NCI-H226 (cell line): Measurements from ENCODE around the gene CAPG.
"Not testable (repeated sequence)": the region's sequence is repeated elsewhere in the genome, so short reads cannot be mapped to it uniquely, and the experiment has no call there.

Experiments used
- DNase-seq: peaks from one replicate; pipeline ENCODE4 v3.0.0-alpha.2; 2015

CAPG gene

DNA sequence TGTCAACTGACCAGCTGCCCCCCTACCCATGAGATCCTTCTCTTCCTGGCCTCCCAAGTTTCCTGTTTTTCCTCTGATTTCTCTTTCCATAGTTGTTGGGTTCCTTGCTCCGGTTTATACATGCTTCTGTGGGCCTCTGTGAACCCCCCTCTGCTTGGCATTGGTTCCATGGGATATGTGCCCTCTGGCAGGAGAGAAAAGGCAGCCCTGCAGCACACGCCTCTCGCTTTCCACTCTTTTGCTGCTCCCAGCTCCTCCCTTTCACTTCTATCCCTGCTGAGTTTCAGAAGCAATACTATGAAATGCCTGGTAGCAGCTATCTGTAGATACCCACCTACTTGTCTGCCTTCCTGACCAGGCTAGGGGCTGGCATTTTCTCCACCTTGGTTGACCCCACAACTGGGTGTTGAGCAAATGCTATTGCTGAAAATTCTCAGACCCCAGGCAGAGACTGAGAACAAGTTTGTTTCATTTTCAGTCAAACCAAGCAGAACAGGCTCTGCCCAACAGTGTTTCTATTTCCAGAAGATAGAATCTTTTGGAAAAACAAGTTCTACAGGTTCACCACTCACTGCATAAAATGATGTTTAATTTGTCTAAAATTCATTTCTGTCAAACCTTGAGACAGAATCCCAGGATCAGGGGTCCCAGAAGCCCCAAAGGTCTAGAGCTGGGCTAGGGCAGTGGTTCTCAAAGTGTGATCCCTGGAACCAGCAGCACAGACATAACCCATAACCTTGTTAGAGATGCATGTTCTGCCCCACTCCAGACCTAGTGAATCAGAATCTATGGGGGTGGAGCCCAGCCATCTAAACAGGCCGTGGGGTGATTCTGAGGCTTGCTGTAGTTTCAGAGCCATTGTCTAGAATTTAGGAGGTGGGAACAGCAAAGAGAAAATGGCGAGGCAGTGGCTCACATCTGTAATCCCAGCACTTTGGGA, 13.4 kb downstream of the CAPG start:
- DNase-seq = no peak

DNA sequence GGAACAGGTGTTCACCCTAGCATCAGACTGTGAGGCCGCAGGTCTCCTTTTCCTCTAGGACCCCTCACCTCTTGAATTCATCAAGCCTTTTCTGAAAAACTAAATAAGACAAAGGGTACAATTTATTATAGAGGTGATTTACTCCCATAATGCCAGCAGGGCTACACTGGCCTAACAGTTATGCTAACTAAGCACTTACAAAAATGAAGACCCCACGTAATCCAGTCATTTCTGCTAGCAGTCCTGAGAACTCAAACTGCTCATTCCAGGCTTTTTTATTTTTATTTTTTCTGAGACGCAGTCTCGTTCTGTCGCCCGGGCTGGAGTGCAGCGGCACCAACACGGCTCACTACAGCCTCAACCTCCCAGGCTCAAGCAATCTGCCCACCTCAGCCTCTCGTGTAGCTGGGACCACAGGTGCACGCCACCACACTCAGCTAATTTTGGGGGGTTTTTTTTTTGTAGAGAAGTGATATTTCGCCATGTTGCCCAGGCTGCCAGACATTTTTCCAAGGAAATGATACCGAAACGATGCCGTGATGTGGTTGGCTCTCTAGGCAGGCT, 14.2 kb downstream of the CAPG start:
- no peak for DNase-seq

DNA sequence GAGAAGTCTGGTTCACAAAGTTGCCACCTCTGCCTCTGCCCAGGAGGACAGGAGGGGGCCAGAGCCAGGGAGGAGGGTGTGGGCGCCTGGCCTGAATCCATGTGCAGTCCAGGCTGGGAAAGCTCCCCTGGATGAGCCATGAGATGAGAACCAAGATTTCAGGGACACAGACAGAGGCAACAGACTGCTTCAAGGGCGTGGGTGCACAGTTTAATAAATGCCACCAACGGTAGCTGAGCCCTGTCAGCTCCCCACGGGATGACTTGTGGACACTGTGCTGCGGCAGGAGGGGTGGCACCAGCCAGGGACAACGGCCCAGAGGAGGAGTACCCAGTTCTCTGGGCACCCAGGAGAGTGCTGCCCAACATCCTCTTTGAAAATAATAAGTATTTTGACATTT, 15.2 kb downstream of the CAPG start:
- no peak for DNase-seq

DNA sequence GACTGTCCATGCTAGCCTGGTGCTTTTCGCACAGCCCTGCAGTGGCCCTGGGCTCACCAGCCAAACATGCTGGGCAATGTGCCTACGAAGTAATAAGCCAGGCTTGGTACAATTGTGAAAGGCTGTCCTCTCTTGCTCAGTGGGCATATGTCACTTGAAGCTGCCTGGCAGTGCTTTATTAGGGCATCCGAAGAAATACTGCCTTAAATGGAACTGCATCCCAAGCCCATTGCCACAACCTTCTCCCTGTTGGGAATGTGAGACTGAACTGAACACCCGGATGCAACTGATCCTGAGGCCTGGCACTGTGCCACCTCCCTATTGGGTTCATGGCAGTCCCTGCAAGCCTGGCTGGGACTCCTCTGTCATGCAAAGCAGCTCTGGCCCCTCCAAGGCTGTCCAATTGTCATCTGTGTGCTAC, 15.9 kb downstream of the CAPG start:
- no peak for DNase-seq

DNA sequence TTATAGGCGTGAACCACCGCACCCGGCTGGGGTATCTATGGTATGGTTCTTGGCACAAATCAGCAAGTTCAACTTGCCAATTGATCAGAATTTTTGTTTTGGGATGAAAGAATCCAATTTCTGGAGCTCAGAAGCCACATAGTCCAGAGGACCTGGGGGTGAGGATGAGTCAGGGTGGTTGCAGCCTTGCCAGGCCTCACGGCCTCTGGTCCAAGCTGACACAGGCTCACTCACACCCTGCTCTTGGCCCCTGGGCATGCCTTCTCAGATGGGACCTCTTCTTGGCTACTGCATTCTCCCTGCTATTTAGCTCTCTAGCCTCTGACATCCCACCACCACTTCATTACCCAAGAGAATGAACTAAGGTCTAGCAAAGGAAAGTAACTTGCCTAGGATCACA, 16.3 kb downstream of the CAPG start:
- no peak for DNase-seq

DNA sequence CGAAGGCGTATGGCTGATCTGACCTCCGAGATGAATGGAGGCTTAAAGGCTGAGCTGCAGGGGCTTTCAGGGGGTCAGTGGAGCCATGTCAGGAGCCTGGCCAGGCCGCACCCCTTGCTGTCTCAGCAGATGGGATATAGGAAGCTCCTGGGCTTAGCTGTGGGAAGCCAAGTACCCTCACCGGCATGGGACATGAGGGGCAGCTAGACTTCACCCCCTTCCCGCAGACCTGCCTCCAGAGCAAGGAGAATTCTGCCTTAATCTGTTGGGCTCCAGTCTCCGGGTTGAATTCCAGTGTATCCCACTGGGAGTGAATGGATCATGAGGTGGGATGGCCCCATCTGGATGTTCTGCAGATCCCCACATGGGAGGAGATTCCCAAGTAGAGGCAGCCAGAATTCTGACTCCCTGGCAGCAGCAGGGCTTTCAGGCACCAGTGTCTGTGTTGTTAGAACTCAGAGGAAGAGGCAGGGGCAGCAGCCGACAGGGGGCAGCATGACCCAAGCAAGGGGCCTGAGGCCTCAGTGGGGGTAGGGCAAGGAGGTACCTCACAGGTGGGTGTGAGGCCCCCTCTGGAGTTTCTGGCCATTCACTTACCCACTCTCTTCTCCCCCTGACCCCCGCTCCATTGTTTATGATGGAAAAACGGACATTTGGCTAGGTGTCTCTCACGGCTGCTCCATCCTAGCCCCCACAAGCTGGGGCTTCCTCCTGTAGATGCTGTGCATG, 19.1 kb downstream of the CAPG start:
- peak; percentile 12 for DNase-seq

DNA sequence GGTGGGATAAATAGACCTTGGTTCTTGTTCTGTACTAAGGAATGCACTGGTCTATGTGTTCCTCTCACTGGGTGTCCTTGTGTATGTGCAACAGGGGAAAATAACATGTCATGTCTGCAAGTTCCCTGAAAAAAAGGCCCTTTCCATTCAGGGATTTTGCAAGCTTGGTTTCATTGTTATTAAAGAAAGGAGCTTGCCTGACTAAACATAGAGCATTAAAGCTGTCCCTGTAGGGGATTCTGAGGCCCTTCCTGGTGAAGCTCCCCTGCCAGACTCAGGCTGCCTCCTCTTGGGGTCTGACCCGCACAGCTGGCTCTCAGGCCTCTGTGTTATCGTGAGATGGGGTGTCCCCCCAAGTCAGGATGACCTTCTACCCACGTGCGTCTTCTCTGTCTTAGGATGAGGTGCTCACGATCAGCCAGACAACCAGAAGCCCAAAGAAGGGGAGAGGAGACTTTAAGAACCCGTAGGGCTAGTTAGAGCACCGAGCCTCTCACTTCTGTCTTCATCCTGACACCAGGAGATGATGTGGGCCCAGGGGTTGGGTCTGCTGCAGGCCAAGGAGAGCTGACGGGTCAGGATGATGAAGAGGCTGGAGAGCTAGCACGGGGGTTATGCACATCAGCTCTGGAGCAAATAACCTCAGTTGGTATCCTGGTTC, 21.2 kb downstream of the CAPG start:
- DNase-seq = no peak

DNA sequence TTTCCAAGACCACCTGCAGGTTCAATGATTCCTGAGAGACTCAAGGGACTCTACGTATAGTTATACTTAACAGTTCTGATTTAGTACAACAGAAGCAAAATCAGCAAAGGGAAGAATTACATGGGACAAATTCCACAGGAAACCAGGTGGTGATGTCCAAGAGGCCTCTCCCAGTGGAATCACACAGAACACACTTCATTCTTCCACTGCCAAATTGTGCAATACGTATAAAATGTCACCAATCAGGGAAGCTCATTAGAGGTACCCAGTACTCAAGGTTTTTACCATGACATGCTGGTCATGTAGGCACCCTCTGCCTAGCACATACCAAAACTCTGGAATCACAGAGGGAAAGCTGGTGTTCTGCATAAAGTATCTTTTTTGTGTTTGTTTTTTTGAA, 22.4 kb downstream of the CAPG start:
- DNase-seq = no peak

DNA sequence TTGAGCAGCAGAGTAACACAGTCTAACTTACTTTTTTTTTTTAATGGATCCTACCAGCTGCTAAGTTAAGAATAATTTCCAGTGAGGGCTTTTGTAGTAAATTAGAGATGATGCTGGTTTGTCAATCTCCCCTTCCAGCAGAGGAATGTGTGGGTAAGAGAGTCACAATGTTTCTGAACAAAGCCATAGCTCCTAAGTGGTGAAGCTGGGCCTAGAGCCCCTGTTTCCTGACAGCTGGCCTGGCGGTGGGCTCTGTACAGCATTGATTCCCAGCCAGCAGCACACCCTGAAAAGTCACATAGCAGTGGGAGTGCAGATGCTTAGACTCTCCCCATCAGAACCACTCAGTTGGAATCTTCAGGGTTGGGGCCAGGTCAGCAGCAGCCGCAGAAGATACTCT, 24.4 kb downstream of the CAPG start:
- no peak for DNase-seq

DNA sequence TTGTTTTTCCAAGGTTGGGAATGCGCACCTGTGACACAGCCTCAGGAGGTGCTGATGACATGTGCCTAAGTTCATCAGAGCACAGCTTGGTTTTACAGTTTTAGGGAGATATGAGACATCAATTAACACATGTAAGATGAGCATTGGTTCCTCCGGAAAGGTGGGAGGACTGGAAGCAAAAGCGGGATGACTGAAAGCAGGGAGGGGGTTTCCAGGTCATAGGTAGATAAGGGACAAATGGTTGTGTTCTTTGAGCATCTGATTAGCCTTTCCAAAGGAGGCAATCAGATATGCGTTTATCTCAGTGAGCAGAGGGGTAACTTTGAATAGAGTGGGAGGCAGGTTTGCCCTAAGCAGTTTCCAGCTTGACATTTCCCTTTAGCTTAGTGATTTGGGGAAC, 26.3 kb downstream of the CAPG start:
- DNase-seq = no peak

DNA sequence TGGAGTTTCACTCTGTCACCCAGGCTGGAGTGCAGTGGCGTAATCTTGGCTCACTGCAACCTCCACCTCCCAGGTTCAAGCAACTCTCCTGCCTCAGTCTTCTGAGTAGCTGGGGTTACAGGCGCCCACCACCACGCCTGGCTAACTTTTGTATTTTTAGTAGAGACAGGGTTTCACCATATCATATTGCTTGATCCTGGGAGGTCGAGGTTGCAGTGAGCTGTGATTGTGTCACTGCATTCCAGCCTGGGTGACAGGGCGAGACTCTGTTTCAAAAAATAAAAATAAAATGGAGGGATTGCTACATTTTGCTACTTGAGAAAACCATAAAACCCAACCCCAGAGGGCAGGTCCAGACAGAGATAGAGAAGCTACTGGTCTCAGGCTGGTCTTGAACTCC, 27.0 kb downstream of the CAPG start:
- DNase-seq = not testable (repeated sequence)

DNA sequence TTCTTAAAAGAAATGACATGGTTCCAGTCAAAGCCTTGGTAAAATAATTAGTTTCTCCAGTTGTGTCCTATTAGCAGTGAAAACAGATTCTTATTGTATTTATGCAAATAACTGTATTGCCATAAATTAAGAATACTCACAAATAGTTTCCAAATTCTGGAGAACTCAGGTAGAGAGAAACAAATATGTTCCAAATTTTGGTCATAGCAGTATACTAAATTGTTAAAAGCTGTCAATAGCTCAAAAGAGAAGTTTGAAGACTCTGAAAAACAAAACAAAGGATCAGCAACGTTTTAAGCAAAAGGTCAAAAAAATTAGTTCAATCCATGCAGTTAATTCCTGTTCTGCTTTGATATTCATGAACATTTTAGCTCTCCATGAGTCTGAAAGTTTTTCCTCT, 30.1 kb downstream of the CAPG start:
- no peak for DNase-seq

DNA sequence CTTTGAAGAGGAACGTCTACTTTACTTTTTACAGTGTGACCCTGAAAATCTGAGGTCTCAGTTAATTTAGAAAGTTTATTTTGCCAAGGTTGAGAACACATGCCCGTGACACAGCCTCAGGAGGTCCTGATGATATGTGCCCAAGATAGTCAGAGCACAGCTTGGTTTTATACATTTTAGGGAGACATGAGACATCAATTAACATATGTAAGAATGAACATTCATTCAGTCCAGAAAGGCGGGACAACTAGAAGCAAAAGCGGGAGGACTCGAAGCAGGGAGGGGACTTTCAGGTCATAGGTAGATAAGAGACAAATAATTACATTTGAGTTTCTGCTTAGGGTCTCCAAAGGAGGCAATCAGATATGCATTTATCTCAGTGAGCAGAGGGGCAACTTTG, 31.9 kb downstream of the CAPG start:
- no peak for DNase-seq

DNA sequence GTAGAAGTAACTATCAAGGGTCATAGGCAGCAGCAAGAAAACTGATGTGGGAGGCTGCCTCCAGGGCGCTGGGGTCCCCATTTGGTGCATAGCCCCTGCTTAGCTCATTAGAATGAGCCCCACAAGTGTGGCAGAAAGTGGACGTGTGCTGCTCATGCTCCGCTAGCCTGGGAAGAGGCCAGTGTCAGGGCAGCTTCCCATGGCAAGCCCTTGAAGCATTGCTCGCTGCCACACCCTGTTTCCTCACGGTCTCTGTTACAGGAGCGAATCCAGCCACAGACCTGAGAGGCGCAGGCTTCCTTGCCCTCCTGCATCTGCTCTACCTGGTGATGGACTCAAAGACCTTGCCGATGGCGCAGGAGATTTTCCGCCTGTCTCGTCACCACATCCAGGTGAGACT, 33.1 kb downstream of the CAPG start:
- DNase-seq = no peak

DNA sequence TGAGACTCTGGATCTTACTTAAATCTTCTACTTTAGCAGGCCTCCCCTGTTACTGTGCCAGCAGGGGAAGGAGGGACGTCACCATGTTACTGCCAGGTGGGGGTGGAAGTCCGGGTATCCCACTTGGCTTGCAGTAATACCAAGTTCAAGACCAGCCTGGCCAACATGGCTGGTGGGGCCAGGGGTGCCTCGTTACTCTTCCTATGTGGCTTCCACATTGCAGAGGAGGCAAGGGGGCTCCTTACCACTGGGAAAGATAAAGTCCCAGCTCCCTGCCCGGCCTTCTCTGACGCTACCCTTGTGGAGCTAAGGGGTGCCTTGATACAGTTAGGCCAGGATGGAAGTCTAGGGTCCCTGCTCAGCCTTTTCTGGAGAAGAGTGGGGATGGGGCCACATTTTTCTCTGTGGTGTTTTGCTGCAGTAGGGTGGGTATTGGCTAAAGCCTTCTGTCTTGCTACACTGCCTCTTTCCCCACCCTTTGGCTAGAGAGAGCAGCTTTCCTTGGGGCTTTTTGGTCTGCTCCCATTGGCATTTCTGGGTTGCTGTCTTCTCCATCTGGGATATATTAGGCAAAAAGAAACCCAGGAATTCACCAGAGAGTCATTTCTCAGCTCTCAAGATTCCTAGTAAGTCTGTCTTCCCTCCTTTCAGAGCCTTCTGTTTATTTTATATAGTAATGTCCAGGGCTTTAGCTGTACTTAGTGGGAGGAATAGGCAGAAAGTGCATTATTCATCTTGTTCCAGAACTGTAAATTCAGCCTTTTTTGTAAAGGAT, 33.7 kb downstream of the CAPG start:
- DNase-seq = no peak

DNA sequence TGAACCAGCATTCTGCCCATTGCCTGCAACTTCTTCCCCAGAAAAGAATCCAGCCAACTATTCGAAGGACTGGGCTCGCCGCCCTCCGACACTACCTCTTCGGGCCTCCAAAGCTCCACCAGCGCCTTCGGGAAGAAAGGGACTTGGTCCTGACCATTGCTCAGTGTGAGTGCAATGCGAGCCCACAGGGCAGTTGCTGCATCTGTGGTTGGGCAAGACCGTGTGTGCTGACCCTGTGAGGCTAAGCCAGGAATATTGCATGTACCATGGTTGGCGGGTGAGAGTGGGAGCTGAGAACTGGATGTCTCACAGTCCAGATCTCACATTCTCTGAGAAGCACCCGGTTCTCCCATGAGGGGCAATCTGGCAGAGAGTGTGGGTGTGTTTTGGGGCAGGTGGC, 39.1 kb downstream of the CAPG start:
- no peak for DNase-seq

DNA sequence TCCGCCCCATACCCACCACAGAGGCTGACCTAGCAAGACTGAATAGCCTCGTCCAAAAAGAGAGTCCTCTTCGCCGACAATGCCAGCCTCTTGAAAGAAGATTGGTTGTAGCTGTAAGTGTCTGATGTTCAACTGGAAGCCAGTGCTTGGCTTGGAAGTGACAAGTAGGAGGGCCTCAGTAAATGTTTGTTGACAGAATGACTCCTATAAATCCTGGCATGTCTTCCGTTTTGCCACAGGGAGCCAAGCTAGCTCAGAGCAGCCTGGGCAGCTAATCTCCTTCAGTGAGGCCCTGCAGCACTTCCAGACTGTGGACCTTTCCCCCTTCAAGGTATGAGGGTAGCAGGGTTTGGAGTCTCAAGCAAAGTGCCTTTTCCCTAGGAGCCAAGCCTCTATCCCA, 40.7 kb downstream of the CAPG start:
- DNase-seq = no peak

DNA sequence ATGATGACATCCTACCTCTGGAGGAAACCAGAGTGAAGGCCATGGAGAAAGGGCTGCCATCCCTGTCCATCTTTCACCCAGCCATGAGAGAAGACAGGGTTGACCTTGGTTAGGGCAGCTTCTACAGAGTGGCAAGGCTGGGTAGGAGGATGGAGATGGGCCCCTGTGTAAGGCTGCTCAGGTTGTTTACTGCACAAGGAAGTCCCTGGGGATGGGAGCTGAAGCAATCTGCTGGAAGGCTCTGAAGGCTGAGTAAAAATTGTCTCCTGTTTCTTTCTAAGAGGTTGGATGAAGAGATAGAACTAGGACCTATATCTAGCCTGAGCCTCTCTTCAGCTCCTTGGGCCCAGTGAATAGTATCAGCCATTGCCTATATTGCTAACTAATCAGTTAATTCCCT, 41.2 kb downstream of the CAPG start:
- DNase-seq = no peak

DNA sequence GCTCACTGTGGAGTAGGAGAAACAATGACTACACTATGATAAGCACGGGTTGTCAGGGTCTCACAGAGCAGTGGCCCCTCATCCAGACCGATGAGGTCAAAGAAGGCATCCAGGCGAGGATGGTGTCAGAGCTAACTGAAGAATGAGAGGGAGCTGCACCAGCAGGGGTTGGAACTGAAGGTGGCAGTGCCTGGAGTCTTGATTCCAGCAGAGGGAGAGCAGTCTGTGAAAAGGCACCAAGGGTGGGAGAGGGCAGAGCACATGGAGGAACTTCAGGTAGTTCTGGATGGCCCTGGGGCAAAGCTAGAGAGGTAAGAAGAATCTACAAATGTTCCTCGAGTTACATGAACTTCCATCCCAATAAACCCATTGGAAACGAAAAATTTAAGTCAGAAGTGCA, 43.0 kb downstream of the CAPG start:
- no peak for DNase-seq

DNA sequence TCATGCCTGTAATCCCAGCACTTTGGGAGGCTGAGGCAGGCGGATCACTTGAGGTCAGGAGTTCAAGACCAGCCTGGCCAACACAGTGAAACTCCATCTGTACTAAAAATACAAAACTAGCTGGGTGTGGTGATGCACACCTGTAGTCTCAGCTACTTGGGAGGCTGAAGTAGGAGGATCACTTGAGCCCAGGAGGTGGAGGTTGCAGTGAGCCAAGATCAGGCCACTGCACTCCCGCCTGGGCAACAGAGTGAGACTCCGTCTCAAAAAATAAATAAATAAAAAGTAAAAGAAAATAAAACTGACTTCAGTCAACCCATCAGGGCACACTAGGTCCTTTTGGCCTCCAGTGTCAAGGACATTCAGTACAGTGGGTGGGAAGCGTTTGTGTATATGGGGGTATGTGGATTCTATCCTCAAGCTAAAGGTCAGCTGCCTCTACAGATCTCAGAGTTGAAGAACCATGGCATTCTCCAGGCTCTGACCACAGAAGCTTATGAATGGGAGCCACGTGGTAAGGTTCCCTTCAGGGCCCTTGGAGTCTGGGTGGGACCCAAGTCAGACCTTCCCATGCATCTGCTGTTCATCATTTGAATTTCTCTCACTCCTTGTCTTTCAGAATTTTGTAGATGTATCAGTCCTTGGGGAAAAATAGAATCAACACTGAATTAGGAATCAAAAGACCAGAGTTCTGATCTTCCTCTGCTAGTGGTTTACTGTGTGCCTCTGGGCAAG, 47.3 kb downstream of the CAPG start:
- not testable (repeated sequence) for DNase-seq

DNA sequence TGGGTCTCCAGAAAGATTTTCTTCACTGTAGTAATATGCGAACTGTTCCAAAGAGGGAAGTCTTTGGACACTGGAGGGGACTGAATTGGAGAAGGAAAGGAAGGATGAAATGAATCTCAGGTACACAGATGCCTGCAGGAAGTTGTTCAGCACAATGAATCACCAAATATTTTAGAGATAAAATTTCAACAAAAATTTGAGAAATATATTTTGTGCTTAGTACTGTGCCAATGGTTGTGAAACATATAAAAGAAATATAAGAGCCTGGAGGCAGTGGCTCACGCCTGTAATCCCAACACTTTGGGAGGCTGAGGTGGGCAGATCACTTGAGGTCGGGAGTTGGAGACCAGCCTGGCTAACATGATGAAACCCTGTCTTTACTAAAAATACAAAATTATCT, 52.4 kb downstream of the CAPG start:
- DNase-seq = peak; percentile 45

DNA sequence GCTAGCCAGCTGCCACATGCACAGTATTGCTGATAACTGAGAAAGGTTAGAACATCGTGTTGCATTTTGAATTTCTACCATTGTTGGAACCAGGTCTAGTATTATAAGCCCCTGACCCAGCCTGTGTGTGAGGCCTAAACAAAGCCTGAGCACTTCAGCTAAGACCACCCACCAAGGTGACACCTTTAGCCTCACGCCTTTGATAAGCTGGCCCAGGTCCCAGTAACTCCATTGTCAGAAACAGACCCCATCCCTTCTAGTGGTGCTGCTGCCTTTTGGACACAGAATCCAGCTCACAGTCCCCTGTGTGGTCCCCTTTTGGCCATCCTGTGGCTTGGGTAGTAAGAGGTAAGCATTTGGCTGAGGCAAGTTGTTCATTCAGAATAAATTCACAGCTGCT, 54.0 kb downstream of the CAPG start:
- no peak for DNase-seq
